ENCODE results near the gene NABP1. TPM values are rescaled to one million over a fixed set of nuclear protein-coding genes. Genes with fewer than 3 reads are reported as not detected.

Gene NABP1
- total RNA-seq, 1 donor from 2014 or later: 48.6 TPM

DNA sequence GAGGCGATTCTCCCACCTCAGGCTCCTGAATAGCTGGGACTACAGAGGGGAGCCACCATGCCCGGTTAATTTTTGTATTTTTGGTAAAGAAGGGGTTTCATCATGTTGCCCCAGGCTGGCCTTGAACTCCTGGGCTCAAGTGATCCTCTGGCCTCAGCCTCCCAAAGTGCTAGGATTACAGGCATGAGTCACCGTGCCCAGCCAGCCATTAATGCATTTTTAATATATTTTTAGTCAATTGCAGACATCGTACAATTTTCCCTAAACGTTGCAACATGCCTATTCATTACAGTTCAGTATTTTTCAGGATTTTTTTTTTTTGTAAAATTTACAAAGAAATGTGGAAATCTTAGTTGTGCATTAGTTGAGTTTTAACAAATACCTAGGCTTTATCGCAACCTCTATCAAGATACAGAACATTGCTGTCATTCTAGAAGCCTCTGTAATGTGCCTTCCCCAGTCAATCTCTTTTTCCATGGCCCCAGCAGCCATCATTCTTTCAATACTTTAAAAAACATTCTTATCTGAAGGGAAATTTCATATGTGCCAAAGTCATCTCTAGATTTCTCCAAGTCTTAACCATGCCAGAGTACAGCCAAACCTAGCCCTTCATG, 14.7 kb downstream of the NABP1 start:
- TF ChIP-seq, protein P1, sequence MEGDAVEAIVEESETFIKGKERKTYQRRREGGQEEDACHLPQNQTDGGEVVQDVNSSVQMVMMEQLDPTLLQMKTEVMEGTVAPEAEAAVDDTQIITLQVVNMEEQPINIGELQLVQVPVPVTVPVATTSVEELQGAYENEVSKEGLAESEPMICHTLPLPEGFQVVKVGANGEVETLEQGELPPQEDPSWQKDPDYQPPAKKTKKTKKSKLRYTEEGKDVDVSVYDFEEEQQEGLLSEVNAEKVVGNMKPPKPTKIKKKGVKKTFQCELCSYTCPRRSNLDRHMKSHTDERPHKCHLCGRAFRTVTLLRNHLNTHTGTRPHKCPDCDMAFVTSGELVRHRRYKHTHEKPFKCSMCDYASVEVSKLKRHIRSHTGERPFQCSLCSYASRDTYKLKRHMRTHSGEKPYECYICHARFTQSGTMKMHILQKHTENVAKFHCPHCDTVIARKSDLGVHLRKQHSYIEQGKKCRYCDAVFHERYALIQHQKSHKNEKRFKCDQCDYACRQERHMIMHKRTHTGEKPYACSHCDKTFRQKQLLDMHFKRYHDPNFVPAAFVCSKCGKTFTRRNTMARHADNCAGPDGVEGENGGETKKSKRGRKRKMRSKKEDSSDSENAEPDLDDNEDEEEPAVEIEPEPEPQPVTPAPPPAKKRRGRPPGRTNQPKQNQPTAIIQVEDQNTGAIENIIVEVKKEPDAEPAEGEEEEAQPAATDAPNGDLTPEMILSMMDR (IDR thresholded peaks at IDR 0.05): no peak
- DNase-seq: no peak
- peaks cover 11% of the 10 kb centered on the region for H3K4me1 ChIP-seq
- no peak for ATAC-seq
- no peaks in the 10 kb centered on the region for H3K9me3 ChIP-seq
- no peaks in the 10 kb centered on the region for H3K27me3 ChIP-seq (ENCODE audit: low read depth)
- intact Hi-C loops (cut with DNase I): no loop called here
- no peak overlapping the region for H3K27ac ChIP-seq
- peaks cover 7% of the 10 kb centered on the region for H3K36me3 ChIP-seq
- no peak overlapping the region for H3K4me3 ChIP-seq

- no peaks in the 10 kb centered on the region for H3K9me3 ChIP-seq
- H3K36me3 ChIP-seq: peaks cover 3% of the 10 kb centered on the region
- intact Hi-C loops (cut with DNase I): no loop called here
- no peaks in the 10 kb centered on the region for H3K27me3 ChIP-seq (ENCODE audit: low read depth)
- H3K4me1 ChIP-seq: peaks cover 11% of the 10 kb centered on the region
- no peak overlapping the region for H3K4me3 ChIP-seq
- H3K27ac ChIP-seq: no peak overlapping the region
- DNase-seq (no peak), ATAC-seq (peak in 1 of 2 donors; percentile 37)
- TF ChIP-seq, protein P1 (IDR thresholded peaks at IDR 0.05): no peak
These were observed 15.2 kb downstream of the NABP1 start for GRCh38 chr2:191693166-191693565.

DNA sequence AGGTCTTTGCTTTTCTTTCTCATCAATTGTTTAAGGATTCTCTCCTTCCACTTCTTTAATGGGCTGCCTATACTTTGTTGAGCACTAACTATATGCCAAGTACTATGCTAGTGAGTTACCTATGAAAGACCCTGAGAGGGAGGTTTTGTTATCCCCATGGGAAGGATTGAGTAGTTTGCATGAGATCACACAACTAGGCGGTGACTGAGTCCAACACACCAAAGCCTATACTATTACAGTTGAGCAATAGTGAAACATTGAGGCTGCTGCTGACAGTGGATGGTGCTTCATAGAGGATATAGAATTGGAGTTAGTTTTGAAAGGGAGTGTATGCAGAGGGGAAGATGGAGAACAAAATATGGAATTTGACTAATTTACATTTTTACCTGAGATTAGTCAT, 15.8 kb downstream of the NABP1 start:
- no peaks in the 10 kb centered on the region for H3K27me3 ChIP-seq (ENCODE audit: low read depth)
- no peaks in the 10 kb centered on the region for H3K9me3 ChIP-seq
- H3K4me1 ChIP-seq: peaks cover 11% of the 10 kb centered on the region
- no peak overlapping the region for H3K27ac ChIP-seq
- intact Hi-C loops (cut with DNase I): no loop called here
- no peak overlapping the region for H3K4me3 ChIP-seq
- no peak for ATAC-seq
- no peak for DNase-seq
- H3K36me3 ChIP-seq: no peaks in the 10 kb centered on the region
- TF ChIP-seq, protein P1 (IDR thresholded peaks at IDR 0.05): no peak

- Histone ChIP-seq H3K4me1 (peaks cover 6% of the 10 kb centered on the region), H3K4me3 (no peak overlapping the region), H3K27me3 (ENCODE audit: low read depth) (no peaks in the 10 kb centered on the region), H3K36me3 (no peaks in the 10 kb centered on the region), H3K9me3 (no peaks in the 10 kb centered on the region), H3K27ac (no peak overlapping the region)
- TF ChIP-seq, protein P1 (IDR thresholded peaks at IDR 0.05): no peak
- peak; percentile 52 to 63 for ATAC-seq
- intact Hi-C loops (cut with DNase I): no loop called here
- no peak for DNase-seq
These were observed 18.1 kb downstream of the NABP1 start for GRCh38 chr2:191696001-191696400.

GRCh38 chr2:191696966-191697365, 19.0 kb downstream of the NABP1 start:
- Histone ChIP-seq H3K36me3 (no peaks in the 10 kb centered on the region), H3K27ac (no peak overlapping the region), H3K9me3 (no peaks in the 10 kb centered on the region), H3K27me3 (ENCODE audit: low read depth) (no peaks in the 10 kb centered on the region), H3K4me1 (no peaks in the 10 kb centered on the region), H3K4me3 (no peak overlapping the region)
- TF ChIP-seq, protein P1 (IDR thresholded peaks at IDR 0.05): no peak
- ATAC-seq (no peak), DNase-seq (no peak)
- intact Hi-C loops (cut with DNase I): no loop called here

Measured in lower lobe of right lung (tissue), 2 donors.